KMS-11 (cell line): ENCODE measurements around the gene FSTL3.

ENCODE experiments used
- H2AFZ ChIP-seq: fragments of 200-600 bp; sonication (generic); 2 replicates; pipeline ENCODE4 v1.6.1; 2016; ENCODE audit warnings: antibody characterized with exemption, mixed run types, low read depth
- H3K27ac ChIP-seq: fragments of 200-600 bp; sonication (generic); 2 replicates; pipeline ENCODE4 v1.6.1; 2016; ENCODE audit warnings: mild to moderate bottlenecking, mixed run types
- H3K27me3 ChIP-seq: fragments of 200-600 bp; sonication (generic); 2 replicates; pipeline ENCODE4 v1.6.1; 2017; ENCODE audit warnings: mild to moderate bottlenecking, low read depth, mixed run types, moderate library complexity; ENCODE audit not compliant: insufficient read depth
- H3K36me3 ChIP-seq: fragments of 200-600 bp; sonication (generic); 2 replicates; pipeline ENCODE4 v1.6.1; 2017; ENCODE audit warnings: mild to moderate bottlenecking, mixed run types; ENCODE audit not compliant: insufficient read depth
- H3K4me1 ChIP-seq: fragments of 200-600 bp; sonication (generic); 2 replicates; pipeline ENCODE4 v1.6.1; 2016; ENCODE audit warnings: mild to moderate bottlenecking, low read depth, mixed run types; ENCODE audit not compliant: poor library complexity, severe bottlenecking
- H3K4me2 ChIP-seq: fragments of 200-600 bp; sonication (generic); 2 replicates; pipeline ENCODE4 v1.7.0; 2016; ENCODE audit warnings: mild to moderate bottlenecking, mixed run types
- H3K4me3 ChIP-seq: fragments of 200-600 bp; sonication (generic); IDR thresholded peaks from 2 replicates; pipeline ENCODE4 v1.6.1; 2017; ENCODE audit warnings: low read depth, low read length, mixed read lengths; ENCODE audit not compliant: insufficient read depth
- H3K79me2 ChIP-seq: fragments of 200-600 bp; sonication (generic); 2 replicates; pipeline ENCODE4 v1.6.1; 2016; ENCODE audit warnings: low read depth, mixed run types; ENCODE audit not compliant: insufficient read depth
- H3K9ac ChIP-seq: fragments of 200-600 bp; sonication (generic); 2 replicates; pipeline ENCODE4 v1.6.1; 2016; ENCODE audit warnings: mild to moderate bottlenecking, mixed run types
- H4K20me1 ChIP-seq: fragments of 200-600 bp; sonication (generic); 2 replicates; pipeline ENCODE4 v1.6.1; 2016; ENCODE audit warnings: mild to moderate bottlenecking, mixed run types; ENCODE audit not compliant: insufficient read depth
- TF ChIP-seq, protein P1 (sequence below): fragments of 200-600 bp; sonication (generic); conservative IDR thresholded peaks from 2 replicates; pipeline ENCODE4 v1.6.1; 2017; ENCODE audit warnings: low read depth, mild to moderate bottlenecking, antibody characterized with exemption, low read length, moderate library complexity, mixed read lengths

FSTL3 gene

DNA sequence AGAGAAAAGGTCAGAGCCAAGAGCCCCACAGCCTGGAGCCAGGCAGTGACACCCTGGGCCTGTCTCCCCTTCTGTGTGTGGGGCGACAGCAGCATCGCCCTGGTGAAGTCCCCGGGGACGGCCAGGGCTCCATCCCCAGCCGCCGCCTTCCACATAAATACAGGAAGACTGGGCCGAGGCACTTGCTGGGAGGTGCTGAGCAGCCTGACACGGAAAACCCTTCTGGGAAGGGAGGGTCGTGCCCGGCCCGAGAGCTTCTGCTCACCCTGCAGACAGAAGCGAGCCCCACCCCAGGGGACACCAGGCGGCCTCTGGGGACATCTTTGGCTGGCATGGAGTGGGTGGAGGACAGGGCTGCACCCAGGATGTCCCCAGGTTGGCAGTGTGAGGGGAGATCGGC is 31.4 kb upstream of the FSTL3 start:
- no peak overlapping the region for H2AFZ ChIP-seq
- H4K20me1 ChIP-seq = no peaks in the 10 kb centered on the region
- H3K79me2 ChIP-seq = no peaks in the 10 kb centered on the region
- no peak overlapping the region for H3K27ac ChIP-seq
- no peak overlapping the region for H3K4me2 ChIP-seq
- H3K36me3 ChIP-seq = no peaks in the 10 kb centered on the region; the same call in 1 of the 2 replicates
- H3K4me1 ChIP-seq = no peaks in the 10 kb centered on the region
- TF ChIP-seq, protein P1, sequence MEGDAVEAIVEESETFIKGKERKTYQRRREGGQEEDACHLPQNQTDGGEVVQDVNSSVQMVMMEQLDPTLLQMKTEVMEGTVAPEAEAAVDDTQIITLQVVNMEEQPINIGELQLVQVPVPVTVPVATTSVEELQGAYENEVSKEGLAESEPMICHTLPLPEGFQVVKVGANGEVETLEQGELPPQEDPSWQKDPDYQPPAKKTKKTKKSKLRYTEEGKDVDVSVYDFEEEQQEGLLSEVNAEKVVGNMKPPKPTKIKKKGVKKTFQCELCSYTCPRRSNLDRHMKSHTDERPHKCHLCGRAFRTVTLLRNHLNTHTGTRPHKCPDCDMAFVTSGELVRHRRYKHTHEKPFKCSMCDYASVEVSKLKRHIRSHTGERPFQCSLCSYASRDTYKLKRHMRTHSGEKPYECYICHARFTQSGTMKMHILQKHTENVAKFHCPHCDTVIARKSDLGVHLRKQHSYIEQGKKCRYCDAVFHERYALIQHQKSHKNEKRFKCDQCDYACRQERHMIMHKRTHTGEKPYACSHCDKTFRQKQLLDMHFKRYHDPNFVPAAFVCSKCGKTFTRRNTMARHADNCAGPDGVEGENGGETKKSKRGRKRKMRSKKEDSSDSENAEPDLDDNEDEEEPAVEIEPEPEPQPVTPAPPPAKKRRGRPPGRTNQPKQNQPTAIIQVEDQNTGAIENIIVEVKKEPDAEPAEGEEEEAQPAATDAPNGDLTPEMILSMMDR = no peak
- no peak overlapping the region for H3K4me3 ChIP-seq
- no peaks in the 10 kb centered on the region for H3K27me3 ChIP-seq
- no peak overlapping the region for H3K9ac ChIP-seq

DNA sequence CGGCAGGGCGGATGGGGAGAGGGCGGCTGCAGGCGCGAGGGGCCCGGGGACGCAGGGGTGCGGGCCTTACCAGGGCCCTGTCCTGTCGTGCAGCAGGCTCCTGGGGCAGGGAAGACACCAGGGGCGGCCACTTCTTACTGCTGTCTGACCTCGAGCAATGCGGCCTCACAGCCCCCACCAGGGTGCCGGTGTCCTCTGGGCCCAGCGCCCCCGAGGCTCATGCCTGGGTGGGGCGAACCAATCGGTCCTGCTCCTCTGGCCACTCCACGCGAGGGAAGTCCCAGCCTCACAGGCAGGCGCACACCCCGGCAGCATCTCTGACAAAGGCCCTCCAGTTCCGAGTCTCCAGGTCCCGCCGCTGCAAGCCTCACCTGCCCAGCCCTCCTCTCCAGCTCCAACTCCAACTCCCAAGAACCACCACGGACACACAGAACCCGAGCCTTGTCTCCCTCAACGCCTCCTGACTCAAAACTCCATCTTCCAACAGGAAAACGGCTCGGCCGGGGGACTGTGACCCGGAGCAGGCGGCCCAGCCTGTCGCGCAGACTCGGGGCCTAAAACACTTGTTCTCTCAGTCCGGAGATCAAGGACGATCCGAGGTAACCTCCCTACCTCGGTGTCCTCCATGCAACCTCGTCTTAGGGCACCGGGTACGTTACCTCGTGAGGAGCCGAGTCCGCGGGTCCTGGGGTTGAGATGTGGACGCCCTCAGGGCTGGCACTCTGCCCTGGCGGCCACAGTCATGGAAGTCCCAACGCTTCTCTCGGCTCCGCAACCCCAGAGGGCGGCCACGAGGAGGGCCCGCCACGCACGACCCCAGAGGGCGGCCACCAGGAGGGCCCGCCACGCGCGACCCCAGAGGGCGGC is 30.0 kb upstream of the FSTL3 start:
- H3K4me3 ChIP-seq = no peak overlapping the region
- H3K36me3 ChIP-seq = no peaks in the 10 kb centered on the region; the same call in 1 of the 2 replicates
- no peak overlapping the region for H3K9ac ChIP-seq
- H3K4me2 ChIP-seq = no peak overlapping the region
- no peaks in the 10 kb centered on the region for H3K4me1 ChIP-seq
- H3K27me3 ChIP-seq = no peaks in the 10 kb centered on the region
- H3K79me2 ChIP-seq = no peaks in the 10 kb centered on the region
- H2AFZ ChIP-seq = no peak overlapping the region
- H4K20me1 ChIP-seq = no peaks in the 10 kb centered on the region
- no peak overlapping the region for H3K27ac ChIP-seq
- TF ChIP-seq, protein P1 = no peak

DNA sequence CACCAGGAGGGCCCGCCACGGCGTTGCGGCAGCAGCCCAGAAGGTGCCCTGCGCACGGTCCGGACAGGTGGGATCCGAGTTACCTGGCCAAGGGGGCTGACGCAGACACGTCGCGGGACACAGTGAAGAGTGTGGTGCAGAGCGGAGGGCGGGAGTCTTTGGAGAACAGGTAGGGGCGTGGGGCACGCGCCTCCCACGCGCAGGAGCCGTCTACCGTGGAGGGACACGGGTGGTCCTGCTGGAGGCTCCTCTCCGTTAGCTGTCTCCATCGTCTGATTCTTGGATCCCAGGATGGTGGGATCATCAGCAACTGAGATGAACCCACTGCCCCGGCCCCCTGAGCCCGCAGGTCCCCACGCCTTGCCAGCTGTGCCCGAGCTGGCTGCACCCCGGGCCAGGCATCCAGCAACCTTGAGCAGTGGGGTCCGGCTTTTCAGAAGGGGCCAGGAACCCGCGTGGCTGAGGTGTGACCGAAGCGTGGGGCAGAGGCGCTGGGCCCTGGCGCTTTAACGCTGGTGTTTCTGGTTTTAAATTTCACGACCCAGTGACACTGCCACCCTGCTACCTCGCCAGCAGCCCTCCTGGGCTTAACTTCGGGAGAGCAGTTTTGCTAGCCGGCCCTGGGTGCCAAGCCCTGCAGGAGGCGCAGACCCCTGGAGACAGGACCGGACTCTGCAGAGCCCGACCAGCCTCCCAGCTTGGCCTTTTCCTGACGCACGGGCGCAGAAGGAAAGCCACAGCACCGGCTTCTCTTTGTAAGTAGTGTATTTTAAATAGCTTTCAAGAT is 29.2 kb upstream of the FSTL3 start:
- no peak overlapping the region for H2AFZ ChIP-seq
- no peaks in the 10 kb centered on the region for H4K20me1 ChIP-seq
- no peak overlapping the region for H3K4me2 ChIP-seq
- H3K4me1 ChIP-seq = no peaks in the 10 kb centered on the region
- H3K27me3 ChIP-seq = no peaks in the 10 kb centered on the region
- H3K4me3 ChIP-seq = no peak overlapping the region
- H3K36me3 ChIP-seq = no peaks in the 10 kb centered on the region; the same call in 1 of the 2 replicates
- peaks cover 5% of the 10 kb centered on the region; the same call in 1 of the 2 replicates for H3K79me2 ChIP-seq
- TF ChIP-seq, protein P1 = no peak
- H3K9ac ChIP-seq = no peak overlapping the region
- H3K27ac ChIP-seq = no peak overlapping the region

DNA sequence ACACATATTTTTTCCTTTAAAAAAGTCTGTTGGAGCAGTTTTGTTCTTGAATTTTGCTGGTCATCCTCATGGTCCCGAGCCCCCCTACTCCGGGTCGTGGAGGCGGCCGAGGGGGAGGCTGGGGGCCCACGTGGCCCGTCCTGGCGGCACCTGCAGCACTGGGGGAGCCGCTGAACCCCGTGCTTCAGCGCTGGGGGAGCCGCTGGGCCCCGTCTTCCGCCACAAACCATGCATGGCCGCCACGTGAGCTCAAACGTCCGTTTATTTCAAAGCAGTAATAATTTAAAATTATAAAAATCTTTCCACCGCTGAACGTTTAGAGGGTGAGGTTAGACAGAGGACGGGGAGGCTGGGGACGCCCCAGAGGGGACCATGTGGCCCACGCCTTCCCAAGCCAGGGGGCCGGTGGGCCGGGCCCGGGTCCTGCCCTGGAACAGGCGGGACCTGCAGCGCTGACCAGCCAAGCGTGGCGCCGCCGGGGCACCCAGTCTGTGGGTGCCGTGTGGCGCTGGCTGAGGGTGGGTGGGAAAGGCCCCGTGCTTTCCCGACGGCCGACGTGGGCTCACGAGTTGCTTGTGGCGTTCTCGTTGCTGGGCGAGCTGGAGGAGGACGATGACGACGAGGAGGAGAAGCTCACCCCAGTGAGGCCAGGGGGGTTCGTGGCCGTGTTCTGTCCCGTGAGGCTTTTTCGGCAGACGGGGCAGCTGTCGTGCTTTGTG is 28.5 kb upstream of the FSTL3 start:
- H2AFZ ChIP-seq = no peak overlapping the region
- H3K27me3 ChIP-seq = no peaks in the 10 kb centered on the region
- no peaks in the 10 kb centered on the region; the same call in 1 of the 2 replicates for H4K20me1 ChIP-seq
- H3K9ac ChIP-seq = no peak overlapping the region
- no peaks in the 10 kb centered on the region; the same call in 1 of the 2 replicates for H3K36me3 ChIP-seq
- no peak overlapping the region for H3K4me3 ChIP-seq
- no peaks in the 10 kb centered on the region for H3K4me1 ChIP-seq
- TF ChIP-seq, protein P1 = no peak
- no peak overlapping the region for H3K4me2 ChIP-seq
- no peak overlapping the region for H3K27ac ChIP-seq
- H3K79me2 ChIP-seq = peaks cover 13% of the 10 kb centered on the region
